ENCODE measurements around the gene SERPINB2. TPM values are rescaled to one million over a fixed set of nuclear protein-coding genes. Genes with fewer than 3 reads are reported as not detected.
"Not testable (repeated sequence)": the region's sequence is repeated elsewhere in the genome, so short reads cannot be mapped to it uniquely, and the experiment has no call there.

The SERPINB2 gene
- total and polyA plus RNA-seq, 2 donors from 2014 or later, result not detected

GRCh38 chr18:63928331-63928730, 40.8 kb downstream of the SERPINB2 start:
- no peaks in the 10 kb centered on the region for H3K4me1 ChIP-seq (ENCODE audit: control insufficient read depth in 2 of 3, insufficient read depth in 2 of 3, low read depth in 1 of 3, low read length in 3 of 3)
- H3K9me3 ChIP-seq (ENCODE audit: control insufficient read depth in 2 of 3, insufficient read depth in 1 of 3, low read length in 3 of 3), result no peaks in the 10 kb centered on the region
- H3K27me3 ChIP-seq (ENCODE audit: control insufficient read depth, insufficient read depth, low read length), result no peaks in the 10 kb centered on the region
- no peak for FAIRE-seq
- TF ChIP-seq CTCF (IDR thresholded peaks at IDR 0.05; ENCODE audit: borderline replicate concordance, extremely low read depth, insufficient read depth), result no peak
- H3K4me3 ChIP-seq (ENCODE audit: low read length in 3 of 3), result no peak overlapping the region
- no peaks in the 10 kb centered on the region for H3K36me3 ChIP-seq (ENCODE audit: control insufficient read depth in 2 of 3, insufficient read depth in 3 of 3, low read length in 3 of 3)
- intact Hi-C loops (cut with DNase I), result no loop called here
- no peak overlapping the region for H3K9ac ChIP-seq (ENCODE audit: low read length in 3 of 3)
- DNase-seq, result no peak
- no peak overlapping the region for H3K27ac ChIP-seq (ENCODE audit: low read depth in 2 of 2, low read length in 2 of 2)

GRCh38 chr18:63929369-63929768, 41.9 kb downstream of the SERPINB2 start:
- H3K4me3 ChIP-seq (ENCODE audit: low read length in 3 of 3); H3K36me3 ChIP-seq (ENCODE audit: control insufficient read depth in 2 of 3, insufficient read depth in 3 of 3, low read length in 3 of 3); H3K9ac ChIP-seq (ENCODE audit: low read length in 3 of 3); H3K27me3 ChIP-seq (ENCODE audit: control insufficient read depth, insufficient read depth, low read length); DNase-seq; H3K9me3 ChIP-seq (ENCODE audit: control insufficient read depth in 2 of 3, insufficient read depth in 1 of 3, low read length in 3 of 3); H3K27ac ChIP-seq (ENCODE audit: low read depth in 2 of 2, low read length in 2 of 2); H3K4me1 ChIP-seq (ENCODE audit: control insufficient read depth in 2 of 3, insufficient read depth in 2 of 3, low read depth in 1 of 3, low read length in 3 of 3); intact Hi-C loops (cut with DNase I): not testable (repeated sequence)
- FAIRE-seq, result peak; percentile 3

GRCh38 chr18:63930773-63931354, 43.4 kb downstream of the SERPINB2 start:
- Histone ChIP-seq H3K4me3 (ENCODE audit: low read length in 3 of 3) (no peak overlapping the region), H3K36me3 (ENCODE audit: control insufficient read depth in 2 of 3, insufficient read depth in 3 of 3, low read length in 3 of 3) (no peaks in the 10 kb centered on the region), H3K27me3 (ENCODE audit: control insufficient read depth, insufficient read depth, low read length) (no peaks in the 10 kb centered on the region), H3K27ac (ENCODE audit: low read depth in 2 of 2, low read length in 2 of 2) (no peak overlapping the region), H3K9ac (ENCODE audit: low read length in 3 of 3) (no peak overlapping the region), H3K9me3 (ENCODE audit: control insufficient read depth in 2 of 3, insufficient read depth in 1 of 3, low read length in 3 of 3) (no peaks in the 10 kb centered on the region), H3K4me1 (ENCODE audit: control insufficient read depth in 2 of 3, insufficient read depth in 2 of 3, low read depth in 1 of 3, low read length in 3 of 3) (no peaks in the 10 kb centered on the region)
- FAIRE-seq (no peak), DNase-seq (no peak)
- TF ChIP-seq CTCF (IDR thresholded peaks at IDR 0.05; ENCODE audit: borderline replicate concordance, extremely low read depth, insufficient read depth), result no peak
- intact Hi-C loops (cut with DNase I), result no loop called here

- DNase-seq, result peak; percentile 81 to 91 (median 83)
- Histone ChIP-seq H3K27me3 (ENCODE audit: control insufficient read depth, insufficient read depth, low read length) (no peaks in the 10 kb centered on the region), H3K9ac (ENCODE audit: low read length in 3 of 3) (peak overlapping the region in 1 of 3 donors; percentile 47), H3K36me3 (ENCODE audit: control insufficient read depth in 2 of 3, insufficient read depth in 3 of 3, low read length in 3 of 3) (no peaks in the 10 kb centered on the region), H3K9me3 (ENCODE audit: control insufficient read depth in 2 of 3, insufficient read depth in 1 of 3, low read length in 3 of 3) (no peaks in the 10 kb centered on the region), H3K4me1 (ENCODE audit: control insufficient read depth in 2 of 3, insufficient read depth in 2 of 3, low read depth in 1 of 3, low read length in 3 of 3) (no peaks in the 10 kb centered on the region), H3K27ac (ENCODE audit: low read depth in 2 of 2, low read length in 2 of 2) (no peak overlapping the region), H3K4me3 (ENCODE audit: low read length in 3 of 3) (peak overlapping the region; percentile 44 to 60 (median 50))
- intact Hi-C loops (cut with DNase I), result no loop called here
- no peak for FAIRE-seq
- peak; percentile 52 for TF ChIP-seq CTCF (IDR thresholded peaks at IDR 0.05; ENCODE audit: borderline replicate concordance, extremely low read depth, insufficient read depth)
These were observed 48.8 kb downstream of the SERPINB2 start for GRCh38 chr18:63936156-63936931.
